Measurements from ENCODE around the gene CDK17. TPM values are rescaled to one million over a fixed set of nuclear protein-coding genes. Genes with fewer than 3 reads are reported as not detected.

The CDK17 gene
- total and polyA plus RNA-seq, 12 donors = 8.5 to 32.4 (median 21.0) TPM

DNA sequence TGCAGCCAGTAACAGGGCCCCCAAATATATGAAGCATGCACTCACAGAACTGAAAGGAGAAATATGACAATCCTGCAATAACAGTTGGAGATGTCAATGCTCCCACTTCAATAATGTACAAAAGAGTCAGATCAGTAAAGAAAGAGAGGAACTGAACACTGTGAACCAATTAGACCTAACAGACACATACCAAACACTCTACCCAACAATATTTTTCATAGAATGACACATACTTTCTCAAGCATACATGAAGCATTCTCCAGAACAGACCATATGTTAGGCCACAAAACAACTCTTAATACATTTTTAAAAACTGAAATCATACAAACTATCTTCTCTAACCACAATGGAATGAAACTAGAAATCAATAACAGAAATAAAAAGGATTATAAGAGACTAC, 125.9 kb downstream of the CDK17 start:
- no peak for ATAC-seq
- Histone ChIP-seq H3K36me3 (peaks cover 0 to 93% (median 17%) of the 10 kb centered on the region in 9 donors), H3K27me3 (no peaks in the 10 kb centered on the region), H3K4me1 (no peaks in the 10 kb centered on the region), H3K27ac (no peak overlapping the region), H3K9me3 (no peaks in the 10 kb centered on the region), H3K4me3 (no peak overlapping the region)
- TF ChIP-seq, protein P1, sequence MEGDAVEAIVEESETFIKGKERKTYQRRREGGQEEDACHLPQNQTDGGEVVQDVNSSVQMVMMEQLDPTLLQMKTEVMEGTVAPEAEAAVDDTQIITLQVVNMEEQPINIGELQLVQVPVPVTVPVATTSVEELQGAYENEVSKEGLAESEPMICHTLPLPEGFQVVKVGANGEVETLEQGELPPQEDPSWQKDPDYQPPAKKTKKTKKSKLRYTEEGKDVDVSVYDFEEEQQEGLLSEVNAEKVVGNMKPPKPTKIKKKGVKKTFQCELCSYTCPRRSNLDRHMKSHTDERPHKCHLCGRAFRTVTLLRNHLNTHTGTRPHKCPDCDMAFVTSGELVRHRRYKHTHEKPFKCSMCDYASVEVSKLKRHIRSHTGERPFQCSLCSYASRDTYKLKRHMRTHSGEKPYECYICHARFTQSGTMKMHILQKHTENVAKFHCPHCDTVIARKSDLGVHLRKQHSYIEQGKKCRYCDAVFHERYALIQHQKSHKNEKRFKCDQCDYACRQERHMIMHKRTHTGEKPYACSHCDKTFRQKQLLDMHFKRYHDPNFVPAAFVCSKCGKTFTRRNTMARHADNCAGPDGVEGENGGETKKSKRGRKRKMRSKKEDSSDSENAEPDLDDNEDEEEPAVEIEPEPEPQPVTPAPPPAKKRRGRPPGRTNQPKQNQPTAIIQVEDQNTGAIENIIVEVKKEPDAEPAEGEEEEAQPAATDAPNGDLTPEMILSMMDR (IDR thresholded peaks at IDR 0.05) = no peak
- intact Hi-C loops (cut with DNase I) = no loop called here
- no peak for DNase-seq

DNA sequence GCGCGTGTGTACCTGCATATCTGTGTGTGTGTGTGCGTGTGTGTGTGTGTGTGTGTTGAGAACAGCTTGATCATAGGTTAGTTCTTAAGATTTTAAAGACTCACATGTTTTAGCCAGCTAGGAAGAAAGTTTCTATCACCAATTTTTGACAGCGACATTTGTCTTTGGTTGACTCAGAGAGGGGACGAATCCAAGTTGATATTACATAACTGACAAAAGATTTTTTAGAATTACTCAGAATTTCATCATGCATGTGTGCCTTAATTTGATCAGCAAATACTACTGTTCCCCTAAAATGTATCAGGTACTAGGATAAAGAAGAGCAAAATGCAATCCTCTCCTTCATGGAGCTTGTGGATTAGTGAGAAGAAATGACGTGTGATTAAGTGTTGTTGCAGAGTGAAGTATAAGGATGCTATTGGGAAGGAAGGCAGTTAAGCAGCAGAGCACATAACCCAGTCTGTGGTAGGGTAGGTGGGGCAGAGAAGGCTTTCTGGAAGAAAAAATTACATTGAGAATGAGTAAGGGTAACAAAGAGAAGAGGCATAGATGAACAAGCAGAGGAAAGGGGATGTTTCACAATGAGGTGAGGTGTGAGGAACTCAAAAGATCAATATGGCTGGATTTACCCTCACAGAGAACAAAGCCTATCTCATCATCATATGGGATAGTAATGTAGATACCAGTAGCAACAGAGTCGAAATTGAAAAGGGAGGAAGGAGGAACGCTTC, 128.6 kb downstream of the CDK17 start:
- H3K4me3 ChIP-seq = no peak overlapping the region
- H3K27me3 ChIP-seq = no peaks in the 10 kb centered on the region
- no peak for ATAC-seq
- DNase-seq = no peak
- H3K27ac ChIP-seq = no peak overlapping the region
- H3K36me3 ChIP-seq = peaks cover 0 to 92% (median 22%) of the 10 kb centered on the region in 9 donors
- TF ChIP-seq, protein P1 (IDR thresholded peaks at IDR 0.05) = no peak
- peaks cover 0 to 4% (median 0%) of the 10 kb centered on the region in 9 donors for H3K4me1 ChIP-seq
- intact Hi-C loops (cut with DNase I) = no loop called here
- WGBS, 2 donors = 83 to 89% methylated on average over 8 of the region's 8 CpGs
- no peaks in the 10 kb centered on the region for H3K9me3 ChIP-seq

DNA sequence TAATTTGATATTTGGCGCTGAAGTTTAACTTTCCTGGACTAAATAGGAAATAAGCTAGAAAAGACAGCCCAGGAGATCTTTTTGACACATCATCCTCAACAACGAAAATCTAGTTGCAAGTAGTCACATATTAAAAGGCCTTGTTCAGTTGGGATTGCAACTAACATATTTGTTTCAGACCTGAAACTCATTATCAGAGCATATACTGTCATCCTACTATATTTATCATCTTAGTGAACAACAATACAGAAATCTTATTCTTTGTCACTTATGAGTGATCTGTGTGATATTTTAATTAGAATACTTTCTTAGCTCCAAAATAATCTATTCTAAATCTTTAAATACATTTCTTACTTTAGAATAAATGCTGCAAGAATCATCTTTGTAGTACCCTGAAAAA, 134.0 kb downstream of the CDK17 start:
- Histone ChIP-seq H3K27ac (no peak overlapping the region), H3K36me3 (peaks cover 0 to 100% (median 22%) of the 10 kb centered on the region in 9 donors), H3K4me1 (peaks cover 0 to 29% (median 4%) of the 10 kb centered on the region in 9 donors), H3K27me3 (no peaks in the 10 kb centered on the region), H3K4me3 (no peak overlapping the region), H3K9me3 (no peaks in the 10 kb centered on the region)
- intact Hi-C loops (cut with DNase I) = no loop called here
- DNase-seq (no peak), ATAC-seq (no peak)
- WGBS, 2 donors = 73 to 75% methylated on average over 2 of the region's 2 CpGs
- TF ChIP-seq, protein P1 (IDR thresholded peaks at IDR 0.05) = no peak

DNA sequence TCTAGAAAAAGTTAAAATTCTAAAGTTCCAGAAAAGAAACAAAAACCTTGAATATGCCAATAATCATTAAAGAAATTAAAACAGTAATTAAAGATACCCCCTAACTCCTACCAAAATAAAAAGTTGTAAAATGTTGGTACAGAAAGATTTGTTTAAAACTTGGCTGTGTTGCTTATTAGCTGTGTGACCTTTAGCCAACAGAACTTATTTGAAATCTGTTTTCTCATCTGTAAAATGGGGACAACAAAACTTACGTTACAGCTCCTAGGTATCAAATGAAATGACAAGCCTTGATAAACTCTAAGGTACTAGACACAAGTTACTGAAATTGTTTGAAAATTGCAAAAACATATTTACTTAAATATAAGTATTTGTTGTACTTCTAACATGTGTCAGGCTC, 134.4 kb downstream of the CDK17 start:
- Histone ChIP-seq H3K36me3 (peaks cover 0 to 100% (median 18%) of the 10 kb centered on the region in 9 donors), H3K4me3 (no peak overlapping the region), H3K27ac (no peak overlapping the region), H3K27me3 (no peaks in the 10 kb centered on the region), H3K4me1 (peaks cover 0 to 33% (median 5%) of the 10 kb centered on the region in 9 donors), H3K9me3 (no peaks in the 10 kb centered on the region)
- DNase-seq (no peak), ATAC-seq (no peak)
- TF ChIP-seq, protein P1 (IDR thresholded peaks at IDR 0.05) = no peak
- intact Hi-C loops (cut with DNase I) = no loop called here
- 93 to 96% methylated on average over 1 of the region's 1 CpG for WGBS, 2 donors

Measured in heart right ventricle (tissue), 16 donors.